ENCODE measurements around the gene ERCC1.

Gene ERCC1

DNA sequence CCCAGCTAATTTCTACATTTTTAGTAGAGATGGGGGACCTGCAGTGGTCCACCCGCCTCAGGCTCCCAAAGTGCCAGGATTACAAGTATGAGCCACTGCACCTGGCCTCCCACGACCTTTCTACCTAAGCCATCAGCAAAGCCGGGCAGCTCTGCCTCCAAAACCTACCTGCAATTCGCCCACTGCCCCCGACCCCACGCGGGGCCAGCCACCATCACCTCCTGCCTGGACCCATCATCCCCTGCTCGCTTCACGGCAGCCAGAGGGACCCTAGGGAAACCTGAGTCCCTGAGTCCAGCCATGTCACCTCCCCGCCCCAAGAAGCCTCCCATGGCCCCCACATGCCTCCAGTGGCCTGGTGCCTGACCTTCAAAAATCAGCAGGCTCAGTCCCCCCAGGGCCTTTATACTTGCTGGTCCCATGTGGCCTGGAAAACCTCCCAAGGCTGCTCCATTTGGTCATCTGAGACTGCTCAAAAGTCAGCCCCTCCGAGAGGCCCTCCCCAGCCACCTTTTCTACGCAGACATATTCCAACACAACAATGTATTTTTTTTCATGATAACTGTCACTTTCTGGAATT, 65.4 kb downstream of the ERCC1 start:
- no peak for ATAC-seq

DNA sequence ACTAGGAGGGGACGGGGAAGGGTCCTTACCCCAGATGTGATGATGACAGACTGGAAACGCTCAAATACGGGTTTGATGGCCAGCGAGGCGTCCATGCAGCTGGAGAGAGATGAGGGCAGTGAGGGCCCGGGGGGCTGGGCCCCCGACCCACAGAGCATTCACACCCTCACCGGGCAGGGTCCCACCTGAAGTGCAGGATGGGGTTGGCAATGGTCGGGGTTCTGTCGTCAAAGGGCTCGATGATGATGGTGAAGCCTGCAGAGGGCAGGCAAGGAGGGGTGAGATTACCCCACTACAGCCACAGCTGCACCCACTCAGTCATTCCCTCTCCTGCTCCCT, 66.3 kb downstream of the ERCC1 start:
- ATAC-seq: no peak
